Sciatic nerve (tissue), 2 donors: ENCODE data around the gene IKBKG. TPM values are rescaled to one million over a fixed set of nuclear protein-coding genes. Genes with fewer than 3 reads are reported as not detected.
"Not testable (repeated sequence)": the region's sequence is repeated elsewhere in the genome, so short reads cannot be mapped to it uniquely, and the experiment has no call there.

Source experiments
- ATAC-seq: fragments of 200-7000 bp; cut with Tn5 transposase; one replicate; pipeline ENCODE4 v1.9.1; 2020; ENCODE audit warnings: mild to moderate bottlenecking, moderate library complexity
- DNase-seq: peaks from one replicate; pipeline ENCODE4 v3.0.0-alpha.2; 2020; ENCODE audit warnings: low spot score
- intact Hi-C: fragments of 100-400 bp; cut with DNase I; formaldehyde crosslinking; loops from one replicate; pipeline ENCODE4 v1.14.2; 2022
- total RNA-seq: library from RNA; stranded (reverse); fragmentation: NEBNext Ultra II Directional; extraction: Animal tissue kit (Norgen Biotek cat#: 25700); gene quantifications from one replicate; pipeline ENCODE4 v1.2.1, GENCODE V29; 2021
- donor health status: DM: no; HTN: no; CAD: no.
- donor health status: DM: no; HTN: no; CAD: no.

Gene IKBKG
- total RNA-seq, 1 donor from 2014 or later: 25.2 TPM

DNA sequence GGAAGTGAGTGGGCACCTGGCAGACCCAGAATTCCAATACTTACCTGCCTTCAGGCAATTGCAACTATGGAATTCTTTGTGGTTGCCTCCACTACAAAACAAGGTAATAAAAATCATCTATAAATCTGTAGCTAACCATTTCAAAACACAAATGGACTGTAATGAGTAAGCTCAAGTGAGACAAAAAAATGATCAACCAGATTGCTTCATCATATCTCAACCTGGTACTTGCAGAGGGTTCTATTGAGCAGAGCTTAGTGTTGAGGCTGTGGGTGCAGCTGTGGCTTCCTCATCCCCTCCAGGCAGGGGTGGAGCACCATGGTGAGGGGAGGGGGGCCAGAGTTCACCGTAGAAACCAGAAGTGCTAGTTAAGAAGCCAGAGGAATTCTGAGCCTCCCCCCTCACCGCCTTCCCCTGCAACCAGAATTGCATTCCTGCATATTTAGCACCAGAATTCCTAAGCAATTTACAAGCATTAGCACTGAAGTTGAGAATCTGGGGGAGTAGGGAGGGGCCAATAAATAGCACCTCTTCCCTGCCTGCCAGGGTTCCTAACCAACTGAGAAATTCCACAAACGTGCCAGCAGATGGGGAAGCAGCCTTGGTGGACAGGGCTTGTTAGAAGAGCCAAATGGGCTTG is 49.0 kb downstream of the IKBKG start:
- DNase-seq: no peak
- intact Hi-C loops: no loop called here

GRCh38 chrX:154597221-154597620 is 49.8 kb downstream of the IKBKG start:
- DNase-seq (no peak), ATAC-seq (no peak)
- intact Hi-C loops: no loop called here

More for the DNA sequence above, 49.0 kb downstream of the IKBKG start:
- no peak for ATAC-seq

GRCh38 chrX:154598656-154599055 is 51.2 kb downstream of the IKBKG start:
- DNase-seq: no peak
- no peak for ATAC-seq
- intact Hi-C loops: no loop called here

DNA sequence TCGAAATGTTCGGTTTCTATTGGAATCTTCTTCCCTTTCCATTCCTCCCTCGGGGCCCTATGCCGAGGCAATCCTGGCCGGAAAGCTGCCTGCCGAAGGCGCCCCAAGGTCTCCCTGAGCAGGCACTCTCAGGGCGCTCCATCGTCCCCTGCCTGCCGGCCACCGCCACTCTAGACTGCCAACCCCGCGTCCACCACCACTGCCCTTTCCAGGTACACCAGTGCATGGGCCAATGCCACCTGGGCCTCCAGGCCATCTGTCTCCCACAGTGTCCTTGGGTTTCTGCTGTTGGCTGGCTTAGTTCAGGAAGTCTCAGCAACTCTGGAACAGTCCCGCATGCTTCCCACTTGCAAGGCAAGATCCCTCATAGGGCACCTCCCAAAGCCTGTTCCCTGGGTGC is 52.1 kb downstream of the IKBKG start:
- DNase-seq: no peak
- intact Hi-C loops: no loop called here
- no peak for ATAC-seq

DNA sequence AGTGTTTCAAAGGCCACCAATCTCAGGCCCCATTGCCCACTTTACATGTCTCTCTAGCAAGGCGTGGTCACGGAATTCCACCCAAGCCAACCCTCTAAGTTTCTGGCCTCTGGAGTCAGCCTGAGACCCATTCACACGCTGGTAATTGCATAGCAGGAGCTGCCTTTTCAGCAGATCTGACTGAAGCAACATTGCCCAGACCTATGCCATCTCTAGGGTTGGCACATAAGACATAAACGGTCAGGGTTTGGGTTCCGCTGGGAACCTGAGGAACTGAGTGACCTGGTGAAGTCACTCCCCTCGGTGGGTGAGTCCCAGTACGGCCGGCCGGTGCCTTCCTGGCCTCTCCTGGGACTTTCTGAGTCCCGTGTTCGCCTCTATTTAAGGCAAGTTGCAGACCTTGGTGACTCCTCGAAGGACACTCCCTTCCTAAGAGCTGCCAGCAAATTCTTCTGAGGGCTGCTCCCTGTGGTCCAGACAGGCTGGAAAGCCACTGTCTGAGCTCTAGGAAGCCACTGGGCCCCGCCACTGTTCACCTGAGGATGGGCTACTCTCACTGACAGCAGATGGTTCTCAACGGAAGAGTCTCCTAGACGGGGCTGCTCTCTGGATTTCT is 53.4 kb downstream of the IKBKG start:
- DNase-seq (no peak), ATAC-seq (no peak)
- intact Hi-C loops: no loop called here

- intact Hi-C loops: no loop called here
- DNase-seq: no peak
These were observed 54.8 kb downstream of the IKBKG start for GRCh38 chrX:154602226-154602625.

DNA sequence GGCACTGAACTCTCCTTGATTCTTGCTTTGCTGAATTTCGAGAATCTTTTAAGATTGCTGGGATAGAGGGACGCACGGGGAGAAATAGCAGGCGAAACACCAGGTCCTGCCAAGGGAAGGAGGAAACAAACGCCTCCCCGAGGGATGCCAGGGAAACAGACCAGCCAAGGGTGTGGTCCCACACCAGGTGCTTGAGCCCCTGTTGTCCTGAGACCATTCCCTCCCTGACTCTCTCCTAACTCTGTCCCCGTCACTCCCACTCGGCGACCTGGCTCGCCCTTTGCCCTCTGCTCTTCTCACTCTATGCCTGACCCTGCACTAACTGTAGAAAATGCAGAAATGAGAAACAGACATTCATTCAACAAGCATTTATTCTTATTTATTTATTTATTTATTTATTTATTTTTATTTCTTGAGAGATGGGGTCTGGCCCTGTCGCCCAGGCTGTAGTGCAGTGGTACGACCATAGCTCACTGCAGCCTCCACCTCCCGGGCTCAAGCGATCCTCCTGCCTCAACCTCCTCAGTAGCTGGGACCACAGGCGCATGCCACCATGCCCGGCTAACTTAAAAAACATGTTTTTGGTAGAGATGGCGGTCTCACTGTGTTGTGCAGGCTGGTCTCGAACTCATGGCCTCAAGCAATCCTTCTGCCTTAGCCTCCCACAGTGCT is 55.5 kb downstream of the IKBKG start:
- DNase-seq (no peak), ATAC-seq (no peak)
- intact Hi-C loops: no loop called here

More at GRCh38 chrX:154602226-154602625, 54.8 kb downstream of the IKBKG start:
- no peak for ATAC-seq

DNA sequence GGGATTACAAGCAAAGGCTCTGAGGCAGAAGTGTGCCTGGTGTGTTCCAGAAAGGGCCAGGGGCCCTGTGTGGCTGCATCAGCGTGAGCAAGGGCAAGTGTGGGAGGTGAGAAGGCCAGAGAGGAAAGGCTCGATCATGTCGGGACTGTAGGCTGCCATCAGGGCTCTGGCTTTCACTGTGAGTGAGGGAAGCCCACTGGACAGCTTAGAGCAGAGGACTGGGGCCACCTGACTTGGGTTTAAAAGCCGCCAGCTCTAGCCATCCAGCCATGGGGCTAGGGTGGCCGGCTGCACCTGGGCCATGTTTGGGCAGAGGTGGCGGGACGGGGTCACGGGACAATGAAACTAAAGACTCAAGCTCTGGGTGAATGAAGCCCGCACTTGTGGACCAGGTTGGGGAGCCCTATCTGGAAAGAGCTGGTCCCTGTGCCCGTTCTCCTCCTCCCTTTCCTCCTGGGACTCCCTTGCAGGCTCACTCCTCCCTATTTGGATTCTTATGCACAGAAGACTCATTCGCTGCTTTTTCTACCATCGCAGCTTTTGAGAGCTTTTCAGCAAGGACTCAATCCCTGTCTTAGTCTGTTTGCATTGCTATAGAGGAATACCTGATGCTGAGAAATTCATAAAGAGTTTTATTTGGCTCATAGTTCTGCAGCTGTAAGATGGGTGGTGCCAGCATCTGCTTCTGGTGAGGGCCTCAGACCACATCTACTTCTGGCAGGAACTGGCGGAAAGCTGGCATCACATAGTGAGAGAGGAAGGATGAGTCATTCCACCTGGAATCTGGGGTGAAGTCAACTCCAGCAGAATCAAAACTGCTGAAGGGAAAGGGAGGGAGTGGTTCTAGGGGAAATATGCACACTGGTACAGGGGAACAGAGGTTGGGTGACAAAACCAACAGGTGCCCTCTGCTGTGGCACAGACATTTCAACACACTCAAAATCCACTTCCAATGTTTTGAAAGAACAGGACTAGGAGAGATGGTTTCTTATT is 56.3 kb downstream of the IKBKG start:
- DNase-seq (no peak), ATAC-seq (no peak)
- intact Hi-C loops: no loop called here

DNA sequence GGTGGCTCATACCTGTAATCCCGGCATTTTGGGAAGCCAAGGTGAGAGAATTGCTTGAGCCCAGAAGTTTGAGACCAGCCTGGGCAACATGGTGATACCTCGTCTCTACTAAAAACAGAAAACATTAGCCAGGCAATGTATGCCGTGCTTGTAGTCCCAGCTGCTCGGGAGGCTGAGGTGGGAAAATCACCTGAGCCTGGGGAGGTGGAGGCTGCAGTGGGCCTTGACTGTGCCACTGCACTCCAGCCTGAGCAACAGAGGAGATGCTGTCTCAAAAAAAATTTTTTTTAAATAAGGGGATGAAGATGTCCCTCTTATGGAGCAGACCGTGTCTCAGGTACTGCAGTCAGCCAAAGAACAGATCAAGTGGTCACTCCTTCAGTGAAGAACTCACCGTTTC is 58.1 kb downstream of the IKBKG start:
- DNase-seq: no peak
- ATAC-seq: no peak
- intact Hi-C loops: no loop called here

DNA sequence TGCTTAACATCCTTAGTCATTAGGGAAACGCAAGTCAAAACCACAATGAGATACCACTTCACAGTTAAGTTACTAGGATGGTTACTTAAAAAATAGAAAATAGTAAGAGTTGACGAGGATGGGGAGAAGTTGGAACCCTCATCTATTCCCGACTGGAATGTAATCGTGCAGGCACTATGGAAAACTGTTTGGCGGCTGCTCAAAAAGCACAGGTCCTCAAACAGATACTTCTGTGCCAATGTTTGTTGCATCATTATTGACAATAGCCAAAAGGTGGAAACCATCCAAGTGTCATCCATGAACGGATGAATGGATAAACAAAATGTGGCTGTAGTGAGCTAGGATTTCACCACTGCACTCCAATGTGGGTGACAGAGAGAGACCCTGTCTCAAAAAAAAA is 60.0 kb downstream of the IKBKG start:
- ATAC-seq (no peak), DNase-seq (no peak)
- intact Hi-C loops: no loop called here

- DNase-seq, ATAC-seq: not testable (repeated sequence)
These were observed 60.6 kb downstream of the IKBKG start for GRCh38 chrX:154607976-154608375.

GRCh38 chrX:154608823-154609222 is 61.4 kb downstream of the IKBKG start:
- ATAC-seq, DNase-seq, intact Hi-C loops: not testable (repeated sequence)

More at GRCh38 chrX:154607976-154608375, 60.6 kb downstream of the IKBKG start:
- intact Hi-C loops: not testable (repeated sequence)

DNA sequence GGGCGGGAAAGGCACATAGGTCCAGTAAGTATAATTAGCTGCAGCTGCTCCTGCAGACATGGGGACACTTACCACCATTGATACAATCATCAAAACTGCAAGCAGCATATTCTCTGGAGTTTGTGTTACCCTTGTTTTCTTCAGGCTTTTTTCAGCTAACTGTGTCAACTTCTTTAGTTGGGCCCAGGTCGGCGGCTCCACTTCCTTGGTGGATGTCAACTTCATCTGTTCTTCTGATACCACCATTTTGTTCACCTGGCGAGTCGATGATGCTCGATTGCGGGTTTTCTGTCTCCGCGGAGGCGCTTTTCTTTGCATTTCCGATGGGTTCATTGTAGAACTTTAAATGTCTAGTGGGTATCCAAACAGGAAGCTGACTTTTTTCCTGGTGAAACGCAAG is 63.7 kb downstream of the IKBKG start:
- DNase-seq, ATAC-seq, intact Hi-C loops: not testable (repeated sequence)

- intact Hi-C loops: not testable (repeated sequence)
These were observed 66.2 kb downstream of the IKBKG start for GRCh38 chrX:154613586-154613985.

More at GRCh38 chrX:154613586-154613985, 66.2 kb downstream of the IKBKG start:
- not testable (repeated sequence) for DNase-seq, ATAC-seq

Other genes starting within 250 kb of the IKBKG start
- gene FLNA, start 173.0 kb upstream of the IKBKG start, total RNA-seq: 1,228 TPM
- 61.5 TPM for gene EMD, start 168.3 kb upstream of the IKBKG start, total RNA-seq
- gene RPL10, start 149.2 kb upstream of the IKBKG start, total RNA-seq: 2,095 TPM
- gene DNASE1L1, start 138.4 kb upstream of the IKBKG start, total RNA-seq: 18.4 TPM
- gene TAFAZZIN, start 136.1 kb upstream of the IKBKG start, total RNA-seq: 56.7 TPM
- gene ATP6AP1, start 118.9 kb upstream of the IKBKG start, total RNA-seq: 59.1 TPM
- gene GDI1, start 110.5 kb upstream of the IKBKG start, total RNA-seq: 177 TPM
- 51.1 TPM for gene FAM50A, start 103.5 kb upstream of the IKBKG start, total RNA-seq
- gene PLXNA3, start 89.3 kb upstream of the IKBKG start, total RNA-seq: 73.0 TPM
- 10.6 TPM for gene LAGE3, start 68.3 kb upstream of the IKBKG start, total RNA-seq
- 29.4 TPM for gene UBL4A, start 61.0 kb upstream of the IKBKG start, total RNA-seq
- 17.7 TPM for gene SLC10A3, start 57.0 kb upstream of the IKBKG start, total RNA-seq
- 40.3 TPM for gene FAM3A, start 31.4 kb upstream of the IKBKG start, total RNA-seq
- 50.4 TPM for gene G6PD, start 774 bp upstream of the IKBKG start, total RNA-seq
- not detected for gene CTAG1A, start 37.5 kb downstream of the IKBKG start, total RNA-seq
- gene CTAG1B, start 71.7 kb downstream of the IKBKG start, total RNA-seq: not detected
- gene CTAG2, start 106.0 kb downstream of the IKBKG start, total RNA-seq: not detected
- gene GAB3, start 203.5 kb downstream of the IKBKG start, total RNA-seq: 7.6 TPM
- 27.9 TPM for gene DKC1, start 215.2 kb downstream of the IKBKG start, total RNA-seq